HL-60 (cell line): ENCODE measurements around the gene ANAPC2.

ENCODE experiments used
- CTCF ChIP-seq: IDR thresholded peaks from one replicate; pipeline ENCODE4 v1.5.1; 2011; ENCODE audit warnings: low read length, control low read depth, inconsistent platforms; ENCODE audit not compliant: insufficient read depth
- GABPA ChIP-seq: IDR thresholded peaks from 2 replicates; pipeline ENCODE4 v1.6.1; 2012; ENCODE audit warnings: low read depth
- POLR2AphosphoS5 ChIP-seq: IDR thresholded peaks from 2 replicates; pipeline ENCODE4 v1.6.1; 2012; ENCODE audit warnings: low read depth
- REST ChIP-seq: IDR thresholded peaks from 2 replicates; pipeline ENCODE4 v1.6.1; 2012; ENCODE audit warnings: low read depth; ENCODE audit not compliant: insufficient replicate concordance
- SPI1 ChIP-seq: IDR thresholded peaks from 2 replicates; pipeline ENCODE4 v1.6.1; 2012; ENCODE audit warnings: low read depth, mild to moderate bottlenecking, borderline replicate concordance

GRCh38 chr9:137218754-137219271 lies 30.5 kb upstream of the ANAPC2 start:
- TF ChIP-seq CTCF (no peak), REST (no peak), POLR2AphosphoS5 (no peak), GABPA (no peak), SPI1 (no peak)
